HL-60 (cell line): ENCODE measurements around the gene COQ2.

Source experiments
- DNase-seq, 2 experiments: peaks; one replicate each; pipeline ENCODE4 v3.0.0-alpha.2; 2010 to 2020; ENCODE audit warnings: low read depth in 1 of 2, low spot score in 1 of 2
- H3K27ac ChIP-seq: fragments of 250-450 bp; sonication (Bioruptor Pico); replicated peaks from 2 replicates; pipeline ENCODE4 v1.5.1; 2020; ENCODE audit warnings: mild to moderate bottlenecking, moderate library complexity
- H3K27me3 ChIP-seq: fragments of 250-450 bp; sonication (Bioruptor Pico); 2 replicates; pipeline ENCODE4 v1.5.1; 2021; ENCODE audit warnings: mild to moderate bottlenecking, moderate library complexity; ENCODE audit not compliant: insufficient read depth, poor library complexity, severe bottlenecking
- H3K4me3 ChIP-seq: replicated peaks from 2 replicates; pipeline ENCODE4 v1.5.1; 2011; ENCODE audit warnings: mild to moderate bottlenecking, control low read depth, low read length; ENCODE audit not compliant: insufficient read depth
- GABPA ChIP-seq: IDR thresholded peaks from 2 replicates; pipeline ENCODE4 v1.6.1; 2012; ENCODE audit warnings: low read depth
- POLR2AphosphoS5 ChIP-seq: IDR thresholded peaks from 2 replicates; pipeline ENCODE4 v1.6.1; 2012; ENCODE audit warnings: low read depth
- SPI1 ChIP-seq: IDR thresholded peaks from 2 replicates; pipeline ENCODE4 v1.6.1; 2012; ENCODE audit warnings: low read depth, mild to moderate bottlenecking, borderline replicate concordance
- TF ChIP-seq, protein P1 (sequence below): IDR thresholded peaks from 2 replicates; pipeline ENCODE4 v1.6.1; 2012; ENCODE audit warnings: low read depth; ENCODE audit not compliant: insufficient replicate concordance
- TF ChIP-seq, protein P2 (sequence below): IDR thresholded peaks from one replicate; pipeline ENCODE4 v1.5.1; 2011; ENCODE audit warnings: low read length, control low read depth, inconsistent platforms; ENCODE audit not compliant: insufficient read depth

The COQ2 gene

DNA sequence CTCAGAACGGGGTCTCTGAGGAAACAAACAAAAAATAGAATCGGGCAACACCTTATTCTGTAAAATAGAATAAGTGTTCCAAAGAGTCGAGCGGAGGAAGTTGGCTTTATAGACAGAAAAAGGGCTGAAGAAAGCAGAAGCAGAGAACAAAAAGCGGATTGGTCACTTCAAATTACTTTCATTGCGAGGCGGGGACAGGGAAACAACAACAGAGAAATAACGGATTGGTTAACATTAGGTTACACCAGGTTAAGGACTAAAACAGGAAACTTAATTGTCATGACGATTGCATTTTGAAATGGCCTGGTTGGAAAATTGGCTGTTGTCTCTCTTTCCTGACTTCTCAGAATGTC lies 433 bp upstream of the COQ2 start:
- no peak for TF ChIP-seq POLR2AphosphoS5
- peak; percentile 68; the same call in 1 of the 2 replicates for TF ChIP-seq SPI1
- peak overlapping the region; percentile 97 for H3K27ac ChIP-seq
- H3K4me3 ChIP-seq = peak overlapping the region; percentile 71
- H3K27me3 ChIP-seq = no peaks in the 10 kb centered on the region
- DNase-seq = peak; percentile 66 to 88

DNA sequence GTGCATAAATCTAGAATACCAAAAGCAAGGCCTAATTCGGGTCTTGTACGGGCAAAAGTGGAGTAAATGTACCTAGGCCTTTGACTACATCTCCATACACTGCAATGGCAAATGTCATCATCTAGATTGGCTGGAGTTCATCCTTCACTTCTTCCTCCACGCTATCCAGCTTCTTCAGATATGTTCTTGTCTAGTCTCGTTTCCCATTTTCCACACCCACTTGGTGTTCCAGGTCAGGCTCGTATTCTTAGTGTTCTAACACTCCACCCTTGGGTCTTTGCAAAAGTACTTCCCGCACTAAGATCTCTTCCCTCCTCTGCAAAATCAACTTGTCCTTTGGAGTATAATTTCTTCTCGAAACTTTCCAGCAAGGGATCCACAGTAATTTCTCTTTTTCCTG lies 1.4 kb downstream of the COQ2 start:
- H3K27me3 ChIP-seq = no peaks in the 10 kb centered on the region
- no peak for DNase-seq
- H3K4me3 ChIP-seq = peak overlapping the region; percentile 71
- H3K27ac ChIP-seq = peak overlapping the region; percentile 97
- TF ChIP-seq, protein P1, sequence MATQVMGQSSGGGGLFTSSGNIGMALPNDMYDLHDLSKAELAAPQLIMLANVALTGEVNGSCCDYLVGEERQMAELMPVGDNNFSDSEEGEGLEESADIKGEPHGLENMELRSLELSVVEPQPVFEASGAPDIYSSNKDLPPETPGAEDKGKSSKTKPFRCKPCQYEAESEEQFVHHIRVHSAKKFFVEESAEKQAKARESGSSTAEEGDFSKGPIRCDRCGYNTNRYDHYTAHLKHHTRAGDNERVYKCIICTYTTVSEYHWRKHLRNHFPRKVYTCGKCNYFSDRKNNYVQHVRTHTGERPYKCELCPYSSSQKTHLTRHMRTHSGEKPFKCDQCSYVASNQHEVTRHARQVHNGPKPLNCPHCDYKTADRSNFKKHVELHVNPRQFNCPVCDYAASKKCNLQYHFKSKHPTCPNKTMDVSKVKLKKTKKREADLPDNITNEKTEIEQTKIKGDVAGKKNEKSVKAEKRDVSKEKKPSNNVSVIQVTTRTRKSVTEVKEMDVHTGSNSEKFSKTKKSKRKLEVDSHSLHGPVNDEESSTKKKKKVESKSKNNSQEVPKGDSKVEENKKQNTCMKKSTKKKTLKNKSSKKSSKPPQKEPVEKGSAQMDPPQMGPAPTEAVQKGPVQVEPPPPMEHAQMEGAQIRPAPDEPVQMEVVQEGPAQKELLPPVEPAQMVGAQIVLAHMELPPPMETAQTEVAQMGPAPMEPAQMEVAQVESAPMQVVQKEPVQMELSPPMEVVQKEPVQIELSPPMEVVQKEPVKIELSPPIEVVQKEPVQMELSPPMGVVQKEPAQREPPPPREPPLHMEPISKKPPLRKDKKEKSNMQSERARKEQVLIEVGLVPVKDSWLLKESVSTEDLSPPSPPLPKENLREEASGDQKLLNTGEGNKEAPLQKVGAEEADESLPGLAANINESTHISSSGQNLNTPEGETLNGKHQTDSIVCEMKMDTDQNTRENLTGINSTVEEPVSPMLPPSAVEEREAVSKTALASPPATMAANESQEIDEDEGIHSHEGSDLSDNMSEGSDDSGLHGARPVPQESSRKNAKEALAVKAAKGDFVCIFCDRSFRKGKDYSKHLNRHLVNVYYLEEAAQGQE = no peak
- TF ChIP-seq SPI1 = no peak

DNA sequence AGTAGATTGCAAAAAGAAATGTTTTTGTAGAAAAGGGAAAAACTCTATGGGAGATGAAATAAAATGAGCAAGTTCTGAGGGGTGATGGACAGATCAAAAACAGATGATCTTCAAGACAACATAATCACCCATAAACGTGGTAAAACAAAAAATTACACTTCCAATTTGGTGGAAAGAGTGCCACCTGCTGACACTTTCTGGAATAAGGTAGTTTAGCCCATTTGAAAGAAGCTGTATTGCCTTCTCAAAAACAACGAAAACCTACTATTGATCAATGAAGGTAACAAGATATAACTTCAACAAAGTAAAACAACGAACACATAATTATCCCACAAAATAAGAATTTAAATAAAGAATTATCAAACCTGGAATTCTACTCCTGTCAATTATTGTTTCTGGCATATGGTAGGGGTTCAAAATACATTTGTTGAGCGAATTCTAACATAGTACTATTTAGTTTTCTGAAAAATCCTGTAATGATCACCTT lies 2.5 kb downstream of the COQ2 start:
- H3K4me3 ChIP-seq = peak overlapping the region; percentile 26
- TF ChIP-seq, protein P1 = no peak
- TF ChIP-seq, protein P2, sequence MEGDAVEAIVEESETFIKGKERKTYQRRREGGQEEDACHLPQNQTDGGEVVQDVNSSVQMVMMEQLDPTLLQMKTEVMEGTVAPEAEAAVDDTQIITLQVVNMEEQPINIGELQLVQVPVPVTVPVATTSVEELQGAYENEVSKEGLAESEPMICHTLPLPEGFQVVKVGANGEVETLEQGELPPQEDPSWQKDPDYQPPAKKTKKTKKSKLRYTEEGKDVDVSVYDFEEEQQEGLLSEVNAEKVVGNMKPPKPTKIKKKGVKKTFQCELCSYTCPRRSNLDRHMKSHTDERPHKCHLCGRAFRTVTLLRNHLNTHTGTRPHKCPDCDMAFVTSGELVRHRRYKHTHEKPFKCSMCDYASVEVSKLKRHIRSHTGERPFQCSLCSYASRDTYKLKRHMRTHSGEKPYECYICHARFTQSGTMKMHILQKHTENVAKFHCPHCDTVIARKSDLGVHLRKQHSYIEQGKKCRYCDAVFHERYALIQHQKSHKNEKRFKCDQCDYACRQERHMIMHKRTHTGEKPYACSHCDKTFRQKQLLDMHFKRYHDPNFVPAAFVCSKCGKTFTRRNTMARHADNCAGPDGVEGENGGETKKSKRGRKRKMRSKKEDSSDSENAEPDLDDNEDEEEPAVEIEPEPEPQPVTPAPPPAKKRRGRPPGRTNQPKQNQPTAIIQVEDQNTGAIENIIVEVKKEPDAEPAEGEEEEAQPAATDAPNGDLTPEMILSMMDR = peak; percentile 60
- peak; percentile 58 to 64 for DNase-seq
- no peaks in the 10 kb centered on the region for H3K27me3 ChIP-seq
- peak overlapping the region; percentile 48 for H3K27ac ChIP-seq

DNA sequence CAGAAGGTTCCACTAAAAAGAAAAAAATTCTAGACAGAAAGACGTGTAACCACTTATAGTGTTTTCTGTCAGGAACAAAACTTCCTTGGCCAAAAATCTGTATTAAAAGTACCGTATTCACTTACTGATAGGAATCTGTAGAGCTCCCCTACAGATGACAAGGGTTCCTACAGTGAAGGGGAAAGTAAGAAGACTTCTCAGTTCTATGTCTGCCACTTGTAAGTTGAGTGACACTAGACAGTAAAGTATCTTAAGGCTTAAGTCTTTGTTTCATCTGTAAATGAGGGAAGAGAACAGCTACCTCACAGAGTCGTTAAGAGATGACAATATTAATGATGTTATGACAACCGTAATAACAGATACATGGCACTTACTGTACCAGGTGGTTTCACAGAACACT lies 3.3 kb downstream of the COQ2 start:
- peak overlapping the region; percentile 48 for H3K27ac ChIP-seq
- peak overlapping the region; percentile 26 for H3K4me3 ChIP-seq
- no peak for DNase-seq
- TF ChIP-seq, protein P1 = no peak
- TF ChIP-seq SPI1 = no peak
- TF ChIP-seq POLR2AphosphoS5 = no peak
- TF ChIP-seq, protein P2 = no peak
- no peak for TF ChIP-seq GABPA
- H3K27me3 ChIP-seq = no peaks in the 10 kb centered on the region
